NCI-H345 (cell line): ENCODE results near the gene CERS6.

ENCODE experiments used
- DNase-seq: peaks from one replicate; lab custom pipeline; 2025; lab: John Stamatoyannopoulos, UW

The CERS6 gene

GRCh38 chr2:168568476-168569267 lies 112.6 kb downstream of the CERS6 start:
- DNase-seq: no peak

- no peak for DNase-seq
Measured at GRCh38 chr2:168571061-168571460, 115.0 kb downstream of the CERS6 start.

- no peak for DNase-seq
Measured at GRCh38 chr2:168573128-168573903, 117.2 kb downstream of the CERS6 start.

- peak; percentile 10 for DNase-seq
Measured at GRCh38 chr2:168574856-168575630, 119.0 kb downstream of the CERS6 start.

- DNase-seq: no peak
Measured at GRCh38 chr2:168577885-168578284, 121.8 kb downstream of the CERS6 start.

- no peak for DNase-seq
Measured at GRCh38 chr2:168583064-168583709, 127.1 kb downstream of the CERS6 start.

GRCh38 chr2:168583710-168584521 lies 127.8 kb downstream of the CERS6 start:
- peak; percentile 14 for DNase-seq

- no peak for DNase-seq
Measured at GRCh38 chr2:168584911-168585310, 128.8 kb downstream of the CERS6 start.

GRCh38 chr2:168585700-168586099 lies 129.6 kb downstream of the CERS6 start:
- no peak for DNase-seq

GRCh38 chr2:168587307-168587706 lies 131.2 kb downstream of the CERS6 start:
- no peak for DNase-seq

- no peak for DNase-seq
Measured at GRCh38 chr2:168589236-168590211, 133.5 kb downstream of the CERS6 start.

GRCh38 chr2:168592181-168592831 lies 136.2 kb downstream of the CERS6 start:
- no peak for DNase-seq

GRCh38 chr2:168593713-168594112 lies 137.6 kb downstream of the CERS6 start:
- no peak for DNase-seq

- DNase-seq: no peak
Measured at GRCh38 chr2:168594778-168595177, 138.7 kb downstream of the CERS6 start.

GRCh38 chr2:168596881-168597655 lies 141.0 kb downstream of the CERS6 start:
- DNase-seq: no peak

GRCh38 chr2:168599738-168600137 lies 143.7 kb downstream of the CERS6 start:
- no peak for DNase-seq

- no peak for DNase-seq
Measured at GRCh38 chr2:168600949-168601348, 144.9 kb downstream of the CERS6 start.

- no peak for DNase-seq
Measured at GRCh38 chr2:168601741-168602140, 145.7 kb downstream of the CERS6 start.

- no peak for DNase-seq
Measured at GRCh38 chr2:168602379-168602778, 146.3 kb downstream of the CERS6 start.
